Tibial nerve (tissue), 4 donors: Measurements from ENCODE around the gene KIAA1217.

ENCODE experiments used
- EP300 ChIP-seq, 2 donors: sonication (generic); formaldehyde crosslinking; IDR thresholded peaks; one replicate each; pipeline ENCODE4 v1.6.1; 2017; ENCODE audit warnings: antibody characterized with exemption in 2 of 2, mild to moderate bottlenecking in 1 of 2
- POLR2A ChIP-seq, 2 donors: fragments of 450-650 bp; IDR thresholded peaks; one replicate each; pipeline ENCODE4 v1.6.1; 2017; ENCODE audit warnings: antibody characterized with exemption in 2 of 2, mild to moderate bottlenecking in 2 of 2, moderate library complexity in 2 of 2
- TF ChIP-seq, protein P1 (sequence below), 5 experiments: fragments of 200-600 bp in 3 of 5; fragments of 450-650 bp in 2 of 5; sonication (generic) in 3 of 5; IDR thresholded peaks; one replicate each; pipeline ENCODE4 v1.5.1; 2016 to 2019; ENCODE audit warnings: antibody characterized with exemption in 5 of 5, mild to moderate bottlenecking in 3 of 5, moderate library complexity in 2 of 5

DNA sequence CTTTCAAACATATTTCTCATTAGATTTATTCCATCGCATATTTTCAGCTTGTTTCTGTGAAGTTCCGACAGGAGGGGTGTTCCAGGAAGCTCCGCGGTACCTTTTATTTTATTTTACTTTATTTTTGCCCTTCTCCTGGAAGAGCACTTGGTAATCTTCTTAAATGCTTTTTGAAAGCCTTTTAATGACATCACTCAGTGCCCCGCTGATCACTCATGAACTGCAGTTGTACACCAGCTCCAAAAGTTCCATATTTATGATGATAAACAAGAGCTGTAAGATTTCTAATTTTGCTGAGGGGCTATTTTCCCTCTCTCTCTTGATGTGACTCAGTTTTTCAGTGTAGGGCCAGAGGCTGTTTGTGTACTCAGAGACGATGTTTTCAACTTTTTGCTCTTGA is 144.4 kb downstream of the KIAA1217 start:
- TF ChIP-seq, protein P1, sequence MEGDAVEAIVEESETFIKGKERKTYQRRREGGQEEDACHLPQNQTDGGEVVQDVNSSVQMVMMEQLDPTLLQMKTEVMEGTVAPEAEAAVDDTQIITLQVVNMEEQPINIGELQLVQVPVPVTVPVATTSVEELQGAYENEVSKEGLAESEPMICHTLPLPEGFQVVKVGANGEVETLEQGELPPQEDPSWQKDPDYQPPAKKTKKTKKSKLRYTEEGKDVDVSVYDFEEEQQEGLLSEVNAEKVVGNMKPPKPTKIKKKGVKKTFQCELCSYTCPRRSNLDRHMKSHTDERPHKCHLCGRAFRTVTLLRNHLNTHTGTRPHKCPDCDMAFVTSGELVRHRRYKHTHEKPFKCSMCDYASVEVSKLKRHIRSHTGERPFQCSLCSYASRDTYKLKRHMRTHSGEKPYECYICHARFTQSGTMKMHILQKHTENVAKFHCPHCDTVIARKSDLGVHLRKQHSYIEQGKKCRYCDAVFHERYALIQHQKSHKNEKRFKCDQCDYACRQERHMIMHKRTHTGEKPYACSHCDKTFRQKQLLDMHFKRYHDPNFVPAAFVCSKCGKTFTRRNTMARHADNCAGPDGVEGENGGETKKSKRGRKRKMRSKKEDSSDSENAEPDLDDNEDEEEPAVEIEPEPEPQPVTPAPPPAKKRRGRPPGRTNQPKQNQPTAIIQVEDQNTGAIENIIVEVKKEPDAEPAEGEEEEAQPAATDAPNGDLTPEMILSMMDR (IDR thresholded peaks at IDR 0.05), result no peak
- TF ChIP-seq POLR2A (IDR thresholded peaks at IDR 0.05), result no peak
- TF ChIP-seq EP300 (IDR thresholded peaks at IDR 0.05), result no peak
